K562 (cell line): ENCODE results near the gene MIEN1. TPM values are rescaled to one million over a fixed set of nuclear protein-coding genes. Genes with fewer than 3 reads are reported as not detected.

Experiments
- ATAC-seq: fragments of 200-7000 bp; cut with Tn5 transposase; 3 replicates; pipeline ENCODE4 v1.9.1; 2020; ENCODE audit warnings: moderate library complexity
- BruUV-seq: library from RNA; stranded (reverse); fragments of 400-500 nt; replicated peaks from 2 replicates; lab custom pipeline; 2021; lab: Mats Ljungman, UMichigan
- CTCF ChIA-PET: fragments of 300-600 bp; formaldehyde crosslinking; extraction: SDS; loops from one replicate; lab custom pipeline; 2021; ENCODE audit warnings: low intra/inter-chr PET ratio; lab: Yijun Ruan, JAX
- POLR2A ChIA-PET: fragments of 300-600, 350-650 bp; sonication (Branson Sonifier 250); formaldehyde crosslinking; extraction: SDS; loops from one replicate; lab custom pipeline; 2021; ENCODE audit warnings: antibody characterized with exemption, inconsistent platforms; lab: Yijun Ruan, JAX
- DNase-seq, 4 experiments: peaks; one replicate each; pipeline versions ENCODE4 v3.0.0 to v3.0.0-alpha.2; 2011 to 2018; ENCODE audit warnings: low spot score in 3 of 4, mixed read lengths in 3 of 4; ENCODE audit errors: extremely low read depth in 1 of 4
- FAIRE-seq: peaks from 2 replicates; lab custom pipeline; 2011; peaks lifted over from hg19 to GRCh38; lab: Jason Lieb, UNC
- H2AFZ ChIP-seq: 2 replicates; pipeline ENCODE4 v1.6.0; 2011; ENCODE audit warnings: low read depth, low read length, control low read depth, inconsistent platforms
- H3K27ac ChIP-seq: fragments of 200-600 bp; 3 replicates; pipeline ENCODE4 v1.8.0; 2011; ENCODE audit warnings: low read depth, mild to moderate bottlenecking, control low read depth, inconsistent platforms, low read length, moderate library complexity, mixed read lengths; ENCODE audit errors: extremely low read depth
- H3K27me3 ChIP-seq, 2 experiments: fragments of 300-600 bp in 1 of 2; 2 replicates in 1 of 2; 3 replicates in 1 of 2; pipeline versions ENCODE4 v1.6.0 to v1.8.0; 2011; ENCODE audit warnings: inconsistent platforms in 2 of 2, low read length in 2 of 2, mild to moderate bottlenecking in 1 of 2, mixed read lengths in 1 of 2, moderate library complexity in 1 of 2; ENCODE audit not compliant: control insufficient read depth in 2 of 2, insufficient read depth in 2 of 2
- H3K36me3 ChIP-seq: fragments of 300-600 bp; 3 replicates; pipeline ENCODE4 v1.8.0; 2011; ENCODE audit warnings: mild to moderate bottlenecking, low read length, inconsistent platforms; ENCODE audit not compliant: control insufficient read depth, insufficient read depth
- H3K4me1 ChIP-seq, 2 experiments: fragments of 200-600 bp in 1 of 2; replicated peaks in 1 of 2; 2 replicates in 1 of 2; 3 replicates in 1 of 2; pipeline versions ENCODE4 v1.5.1 to v1.8.0; 2011; ENCODE audit warnings: inconsistent platforms in 2 of 2, low read length in 2 of 2, mild to moderate bottlenecking in 1 of 2, mixed read lengths in 1 of 2, moderate library complexity in 1 of 2; ENCODE audit not compliant: control insufficient read depth in 2 of 2, insufficient read depth in 2 of 2
- H3K4me2 ChIP-seq: 2 replicates; pipeline ENCODE4 v1.6.1; 2011; ENCODE audit warnings: low read length, control low read depth, inconsistent platforms, mixed read lengths; ENCODE audit not compliant: insufficient read depth
- H3K4me3 ChIP-seq: fragments of 200-600 bp; sonication (generic), shearing (Covaris generic); 2 replicates; pipeline ENCODE4 v1.5.1; 2016; ENCODE audit warnings: control low read depth, inconsistent platforms
- H3K79me2 ChIP-seq: fragments of 200-600 bp; 3 replicates; pipeline ENCODE4 v1.8.0; 2011; ENCODE audit warnings: low read length, inconsistent platforms; ENCODE audit not compliant: control insufficient read depth, insufficient read depth
- H3K9ac ChIP-seq, 2 experiments: 2 replicates each; pipeline versions ENCODE4 v1.6.0 to v1.6.1; 2011; ENCODE audit warnings: low read depth in 2 of 2, low read length in 2 of 2, control low read depth in 1 of 2, inconsistent platforms in 1 of 2, mild to moderate bottlenecking in 1 of 2, mixed read lengths in 1 of 2; ENCODE audit not compliant: insufficient read depth in 1 of 2
- H3K9me1 ChIP-seq: one replicate; pipeline ENCODE4 v1.6.0; 2011; ENCODE audit warnings: inconsistent platforms, mild to moderate bottlenecking, low read length, moderate library complexity; ENCODE audit not compliant: control insufficient read depth, insufficient read depth
- H3K9me3 ChIP-seq: replicated peaks from 2 replicates; pipeline ENCODE4 v1.5.1; 2011; ENCODE audit warnings: low read depth, low read length, inconsistent platforms; ENCODE audit not compliant: control insufficient read depth, insufficient read depth
- H4K20me1 ChIP-seq: replicated peaks from 2 replicates; pipeline ENCODE4 v1.6.1; 2011; ENCODE audit warnings: low read length, inconsistent platforms, mixed read lengths; ENCODE audit not compliant: control insufficient read depth, insufficient read depth
- CEBPG ChIP-seq, 3 experiments: fragments of 200-800 bp in 1 of 3; sonication (Bioruptor generic) in 1 of 3; sonication (generic) in 1 of 3; formaldehyde crosslinking in 1 of 3; IDR thresholded peaks in 2 of 3; conservative IDR thresholded peaks in 1 of 3; 2 replicates each; pipeline versions ENCODE4 v1.6.1 to v1.8.0; 2016 to 2022; ENCODE audit warnings: missing compliant biosample characterization in 2 of 3, missing genetic modification characterization in 2 of 3, mild to moderate bottlenecking in 1 of 3, missing genetic modification reagents in 1 of 3
- FOXJ3 ChIP-seq: sonication (generic); formaldehyde crosslinking; IDR thresholded peaks from 2 replicates; pipeline ENCODE4 v1.4.0; 2020; ENCODE audit warnings: mild to moderate bottlenecking, missing genetic modification reagents
- HDAC1 ChIP-seq, 2 experiments: fragments of 450-650 bp; IDR thresholded peaks; 2 replicates each; pipeline ENCODE4 v1.6.1; 2016 to 2017; ENCODE audit warnings: inconsistent platforms in 1 of 2, mild to moderate bottlenecking in 1 of 2, moderate library complexity in 1 of 2
- HDAC3 ChIP-seq: fragments of 450-650 bp; IDR thresholded peaks from 2 replicates; pipeline ENCODE4 v1.6.1; 2018; ENCODE audit warnings: borderline replicate concordance, mild to moderate bottlenecking, moderate library complexity; ENCODE audit not compliant: partially characterized antibody
- STAT6 ChIP-seq: sonication (generic); formaldehyde crosslinking; IDR thresholded peaks from 2 replicates; pipeline ENCODE4 v1.8.1; 2023; ENCODE audit warnings: mild to moderate bottlenecking, missing genetic modification reagents
- TRIM24 ChIP-seq, 2 experiments: fragments of 450-650 bp; IDR thresholded peaks; 2 replicates each; pipeline ENCODE4 v1.6.1; 2016
- XRCC3 ChIP-seq: fragments of 450-650 bp; IDR thresholded peaks from 2 replicates; pipeline ENCODE4 v1.6.1; 2017; ENCODE audit warnings: mild to moderate bottlenecking, moderate library complexity
- ZBTB5 ChIP-seq: fragments of 450-650 bp; IDR thresholded peaks from 2 replicates; pipeline ENCODE4 v1.6.1; 2017; ENCODE audit warnings: antibody characterized with exemption
- WGBS: fragments of 100-300 bp; shearing (Covaris generic); methylation state at CpG from one replicate; pipeline ENCODE4 v1.1.6; 2016; ENCODE audit warnings: low coverage, mixed read lengths; ENCODE audit not compliant: insufficient coverage; ENCODE audit errors: missing lambda C conversion rate; 5-methylcytosine and 5-hydroxymethylcytosine counted together
- in situ Hi-C: fragments of 300-500 bp; cut with MboI; formaldehyde crosslinking; loops from 4 replicates; pipeline ENCODE4 v1.15.0; 2018; ENCODE audit warnings: inconsistent platforms, mixed read lengths
- intact Hi-C: fragments of 100-400 bp; cut with micrococcal nuclease; formaldehyde crosslinking; loops from 2 replicates; pipeline ENCODE4 v1.14.2; 2022
- polyA plus RNA-seq, 8 experiments: library from polyadenylated mRNA; depleted of rRNA in 4 of 8; stranded (reverse) in 5 of 8; unstranded in 3 of 8; fragments of >200 nt; fragmentation: Nextera tagmentation in 2 of 8; fragmentation: Illumina TruSeq in 1 of 8; extraction: Ambion mirVana in 2 of 8; extraction: Trizol in 1 of 8; gene quantifications; 2 replicates each; pipeline versions ENCODE4 v1.2.1 to v1.2.3, GENCODE V29; 2011 to 2014; ENCODE audit warnings: inconsistent platforms in 1 of 8, missing spikeins in 1 of 8
- total RNA-seq, 7 experiments: library from RNA; depleted of rRNA in 6 of 7; stranded (reverse); fragments of >200 nt in 6 of 7; fragmentation: Illumina TruSeq in 2 of 7; extraction: Trizol in 2 of 7; gene quantifications; 2 replicates each; pipeline versions ENCODE4 v1.2.1 to v1.2.3, GENCODE V29; 2011 to 2021; ENCODE audit warnings: low replicate concordance in 1 of 7
- TF ChIP-seq, protein P1 (sequence below): IDR thresholded peaks from 2 replicates; pipeline ENCODE4 v1.6.1; 2016; ENCODE audit warnings: missing genetic modification characterization, missing compliant biosample characterization

MIEN1 gene
- total and polyA plus RNA-seq, 9 of the 15 experiments (the other 6 are each of a cell fraction or from before 2014, with no cell fraction given): 61.3 to 142 (median 78.9) TPM

- Histone ChIP-seq H3K9me1 (no peaks in the 10 kb centered on the region), H3K4me1 (peaks cover 0 to 25% of the 10 kb centered on the region in 2 experiments; a peak in 3 of 5 replicates), H3K4me3 (no peak overlapping the region), H3K4me2 (no peak overlapping the region), H2AFZ (no peak overlapping the region), H3K27ac (no peak overlapping the region)
- DNase-seq: no peak
- WGBS: 18% methylated on average over 8 of the region's 8 CpGs
- ChIA-PET POLR2A (interaction anchor here (0.7 kb wide), 1 partner anchor 23 kb away, joined by 5 read pairs; the partner anchor contains the start of gene MIEN1), CTCF (no interaction called here)
- in situ Hi-C loops: no loop called here
- FAIRE-seq: no peak
- TF ChIP-seq FOXJ3 (CRISPR knock-in tag) (no peak), XRCC3 (no peak), CEBPG (CRISPR knock-in tag; IDR thresholded peaks at IDR 0.05) (no peak), CEBPG (tag; conservative IDR thresholded peaks at IDR 0.05 in 1 of 2, IDR thresholded peaks at IDR 0.05 in 1 of 2) (no peak), STAT6 (CRISPR knock-in tag) (no peak), HDAC1 (IDR thresholded peaks at IDR 0.05) (no peak), ZBTB5 (no peak), TRIM24 (IDR thresholded peaks at IDR 0.05) (no peak), HDAC3 (no peak)
- TF ChIP-seq, protein P1, sequence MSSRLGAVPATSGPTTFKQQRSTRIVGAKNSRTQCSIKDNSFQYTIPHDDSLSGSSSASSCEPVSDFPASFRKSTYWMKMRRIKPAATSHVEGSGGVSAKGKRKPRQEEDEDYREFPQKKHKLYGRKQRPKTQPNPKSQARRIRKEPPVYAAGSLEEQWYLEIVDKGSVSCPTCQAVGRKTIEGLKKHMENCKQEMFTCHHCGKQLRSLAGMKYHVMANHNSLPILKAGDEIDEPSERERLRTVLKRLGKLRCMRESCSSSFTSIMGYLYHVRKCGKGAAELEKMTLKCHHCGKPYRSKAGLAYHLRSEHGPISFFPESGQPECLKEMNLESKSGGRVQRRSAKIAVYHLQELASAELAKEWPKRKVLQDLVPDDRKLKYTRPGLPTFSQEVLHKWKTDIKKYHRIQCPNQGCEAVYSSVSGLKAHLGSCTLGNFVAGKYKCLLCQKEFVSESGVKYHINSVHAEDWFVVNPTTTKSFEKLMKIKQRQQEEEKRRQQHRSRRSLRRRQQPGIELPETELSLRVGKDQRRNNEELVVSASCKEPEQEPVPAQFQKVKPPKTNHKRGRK (tag): no peak
- TF ChIP-seq, all 486 proteins: peak for 0
- H3K27me3 ChIP-seq: peaks cover 0 to 5% of the 10 kb centered on the region in 2 experiments; a peak in 1 of 5 replicates
- no peaks in the 10 kb centered on the region for H3K79me2 ChIP-seq
- no peak for ATAC-seq
- intact Hi-C loops: no loop called here
- H3K9me3 ChIP-seq: no peaks in the 10 kb centered on the region
- no peaks in the 10 kb centered on the region; the same call in 1 of the 2 replicates for H4K20me1 ChIP-seq
- BruUV-seq: no TSS peak
- no peak overlapping the region; a peak in 1 of 4 replicates for H3K9ac ChIP-seq
- no peaks in the 10 kb centered on the region for H3K36me3 ChIP-seq
Measured at GRCh38 chr17:39706383-39706782, 23.9 kb downstream of the MIEN1 start.
